ENCODE results near the gene EXOSC7.

Gene EXOSC7

GRCh38 chr3:44992555-44993470, 16.8 kb downstream of the EXOSC7 start:
- no peak for DNase-seq (ENCODE audit: low read depth in 2 of 2)

GRCh38 chr3:44993471-44994205, 17.6 kb downstream of the EXOSC7 start:
- DNase-seq (ENCODE audit: low read depth in 2 of 2): no peak

- DNase-seq (ENCODE audit: low read depth in 2 of 2): no peak
Measured at GRCh38 chr3:44995142-44995770, 19.2 kb downstream of the EXOSC7 start.

GRCh38 chr3:44996556-44996969, 20.5 kb downstream of the EXOSC7 start:
- no peak for DNase-seq (ENCODE audit: low read depth in 2 of 2)

GRCh38 chr3:44999782-45000181, 23.7 kb downstream of the EXOSC7 start:
- no peak for DNase-seq (ENCODE audit: low read depth in 2 of 2)

- no peak for DNase-seq (ENCODE audit: low read depth in 2 of 2)
Measured at GRCh38 chr3:45000823-45001222, 24.8 kb downstream of the EXOSC7 start.

GRCh38 chr3:45001738-45002137, 25.7 kb downstream of the EXOSC7 start:
- no peak for DNase-seq (ENCODE audit: low read depth in 2 of 2)

GRCh38 chr3:45002139-45002660, 26.2 kb downstream of the EXOSC7 start:
- no peak for DNase-seq (ENCODE audit: low read depth in 2 of 2)

GRCh38 chr3:45002720-45003119, 26.7 kb downstream of the EXOSC7 start:
- DNase-seq (ENCODE audit: low read depth in 2 of 2): no peak

GRCh38 chr3:45003406-45003805, 27.4 kb downstream of the EXOSC7 start:
- DNase-seq (ENCODE audit: low read depth in 2 of 2): no peak

GRCh38 chr3:45003859-45004258, 27.8 kb downstream of the EXOSC7 start:
- no peak for DNase-seq (ENCODE audit: low read depth in 2 of 2)

- no peak for DNase-seq (ENCODE audit: low read depth in 2 of 2)
Measured at GRCh38 chr3:45007091-45007490, 31.0 kb downstream of the EXOSC7 start.

- DNase-seq (ENCODE audit: low read depth in 2 of 2): no peak
Measured at GRCh38 chr3:45008117-45008516, 32.1 kb downstream of the EXOSC7 start.

GRCh38 chr3:45009868-45010267, 33.8 kb downstream of the EXOSC7 start:
- no peak for DNase-seq (ENCODE audit: low read depth in 2 of 2)

GRCh38 chr3:45010811-45011333, 34.8 kb downstream of the EXOSC7 start:
- DNase-seq (ENCODE audit: low read depth in 2 of 2): no peak

GRCh38 chr3:45011756-45012508, 35.9 kb downstream of the EXOSC7 start:
- DNase-seq (ENCODE audit: low read depth in 2 of 2): no peak

- DNase-seq (ENCODE audit: low read depth in 2 of 2): no peak
Measured at GRCh38 chr3:45012577-45012976, 36.5 kb downstream of the EXOSC7 start.

- no peak for DNase-seq (ENCODE audit: low read depth in 2 of 2)
Measured at GRCh38 chr3:45016916-45017315, 40.9 kb downstream of the EXOSC7 start.

GRCh38 chr3:45017821-45018220, 41.8 kb downstream of the EXOSC7 start:
- no peak for DNase-seq (ENCODE audit: low read depth in 2 of 2)

GRCh38 chr3:45020534-45020933, 44.5 kb downstream of the EXOSC7 start:
- DNase-seq (ENCODE audit: low read depth in 2 of 2): no peak

Measured in stimulated activated CD4-positive, alpha-beta T cell treated with anti-CD3 and anti-CD28 coated beads, Interleukin-12 subunit alpha, Interleukin-12 subunit beta, amount 100 ng/mL, for 24 hours (primary cell).